Activated T-cell treated with anti-CD3 and anti-CD28 coated beads, Interleukin-2, amount 50 U/mL, for 48 hours (primary cell): ENCODE measurements around the gene JUP.

Source experiments
- DNase-seq, 2 experiments: peaks; one replicate each; pipeline ENCODE4 v3.0.0-alpha.2; 2020

JUP gene

GRCh38 chr17:41717408-41718286 is 68.9 kb downstream of the JUP start:
- DNase-seq: no peak

DNA sequence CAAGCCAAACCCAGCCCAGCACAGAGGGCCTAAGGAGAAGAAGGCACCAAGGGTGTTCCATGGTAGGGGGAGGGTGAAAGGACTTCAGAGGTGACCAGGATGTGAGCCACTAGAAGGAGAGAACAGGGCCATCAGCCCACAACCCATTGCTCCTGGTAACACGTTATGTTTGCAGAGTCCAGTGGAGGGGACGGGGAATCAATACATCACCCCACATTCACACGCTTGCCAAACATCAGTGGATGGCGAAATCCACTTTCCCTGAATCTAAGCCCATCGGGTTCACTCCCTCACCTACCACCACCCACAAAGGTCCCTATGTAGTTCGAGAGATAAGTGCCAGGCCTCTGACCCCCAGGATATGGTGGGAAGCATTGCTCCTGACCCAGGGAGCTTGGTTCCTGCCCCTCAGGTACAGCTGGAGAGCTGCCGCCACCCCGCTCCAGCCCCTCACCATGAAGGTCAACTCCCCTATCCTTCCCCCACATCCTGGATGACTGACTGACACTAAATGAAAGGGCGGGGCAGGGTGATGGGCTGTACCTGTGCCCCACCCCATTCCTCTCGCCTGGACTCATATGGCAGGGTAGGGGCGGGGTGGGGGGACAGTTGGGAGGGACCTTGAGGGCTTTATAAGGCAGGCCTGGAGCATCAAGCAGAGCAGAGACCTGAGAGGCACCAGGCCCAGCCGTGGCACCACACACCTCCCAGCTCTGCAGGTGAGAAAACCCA is 74.7 kb downstream of the JUP start, which contains the start of gene GAST:
TSS of gene GAST (plus strand) at position 663 of the 732 bp plus-strand sequence. CDS start 3,106 bp downstream, outside the sequence.
- DNase-seq: no peak

DNA sequence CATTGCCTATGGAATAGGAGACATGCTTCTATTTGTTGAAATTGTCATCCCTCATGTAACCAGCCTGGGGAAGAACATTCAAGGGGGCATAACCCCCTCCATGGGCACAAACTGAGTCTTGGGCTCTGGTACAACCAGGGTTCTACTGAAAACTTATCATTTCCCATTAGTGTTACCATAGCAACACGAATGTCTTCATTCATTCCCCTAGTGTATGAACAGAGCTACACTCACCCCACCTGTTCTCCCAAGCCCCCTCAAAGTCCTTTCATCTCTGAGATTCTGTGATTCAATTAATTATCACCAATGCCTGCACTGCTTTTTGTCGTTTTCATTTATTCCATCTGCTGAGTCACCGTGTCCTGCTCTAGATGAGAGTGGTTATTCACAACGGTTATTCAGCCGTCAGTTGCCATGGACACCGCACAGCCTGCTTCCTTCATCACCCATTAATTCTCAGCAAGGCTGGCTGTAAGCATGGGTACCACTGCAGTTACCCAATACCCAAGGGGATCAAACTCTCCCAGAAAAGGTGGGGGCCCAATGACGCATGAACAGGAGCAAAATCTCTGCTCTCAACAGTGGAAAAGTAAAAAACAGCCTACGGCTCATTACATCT is 75.9 kb downstream of the JUP start:
- DNase-seq: no peak

- no peak for DNase-seq
Measured at GRCh38 chr17:41707803-41708669, 78.5 kb downstream of the JUP start.

DNA sequence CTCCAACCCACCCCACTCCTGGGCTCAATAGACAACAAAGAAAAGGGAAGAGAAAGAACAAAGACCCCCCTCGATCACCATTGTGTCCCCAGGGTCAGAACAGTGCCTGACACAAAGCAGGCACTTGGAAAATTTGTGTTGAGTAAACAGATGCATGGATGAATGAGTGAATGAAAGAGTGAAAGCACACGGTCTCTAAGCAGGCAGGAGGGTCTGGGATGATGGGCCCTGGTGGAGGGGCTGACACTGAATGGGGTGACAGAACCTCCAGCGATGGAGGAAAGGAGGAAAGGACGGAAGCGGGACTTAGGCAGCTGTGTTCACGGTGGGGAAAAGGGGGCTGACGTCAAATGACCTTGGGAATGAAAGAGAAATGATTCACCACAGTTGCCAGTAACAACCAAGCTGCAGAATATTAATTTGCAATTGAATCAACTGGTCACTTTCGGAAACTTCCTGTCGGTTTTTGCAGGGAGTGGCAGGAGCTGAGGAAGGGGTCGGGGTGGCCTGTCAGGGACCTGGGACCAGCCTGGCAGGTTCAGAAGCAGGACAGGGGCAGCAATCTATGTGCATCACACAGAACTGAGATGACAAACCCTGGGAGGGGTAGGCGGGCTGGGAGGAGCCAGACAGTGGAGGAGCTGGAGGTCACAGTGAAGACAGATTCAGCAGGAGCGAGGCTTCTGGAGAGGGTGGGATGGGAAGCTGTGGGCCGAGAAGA is 81.1 kb downstream of the JUP start:
- no peak for DNase-seq
